ENCODE results near the gene IGSF10.

Gene IGSF10

DNA sequence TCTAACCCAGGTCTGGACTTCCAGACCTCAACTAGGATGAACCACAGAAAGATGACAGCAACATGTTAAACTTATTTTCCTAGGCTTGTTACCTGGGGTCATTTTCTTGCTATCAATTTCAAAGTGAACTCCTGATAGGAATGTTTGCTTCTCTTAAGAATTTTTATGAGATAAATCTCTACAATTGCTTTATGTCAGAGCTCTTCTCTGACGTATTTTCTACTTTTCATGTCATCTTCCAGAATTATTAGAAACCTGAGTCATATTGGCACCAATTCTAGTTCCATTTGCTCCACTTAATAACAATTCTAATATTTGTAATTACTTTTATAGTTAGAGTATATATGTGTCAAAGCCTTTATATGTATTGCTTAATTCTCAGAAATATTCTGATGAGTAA, 2.1 kb upstream of the IGSF10 start:
- no peak for DNase-seq (ENCODE audit: low read depth in 2 of 2)

- no peak for DNase-seq (ENCODE audit: low read depth in 2 of 2)
Measured at GRCh38 chr3:151462278-151462780, 1.5 kb upstream of the IGSF10 start.

DNA sequence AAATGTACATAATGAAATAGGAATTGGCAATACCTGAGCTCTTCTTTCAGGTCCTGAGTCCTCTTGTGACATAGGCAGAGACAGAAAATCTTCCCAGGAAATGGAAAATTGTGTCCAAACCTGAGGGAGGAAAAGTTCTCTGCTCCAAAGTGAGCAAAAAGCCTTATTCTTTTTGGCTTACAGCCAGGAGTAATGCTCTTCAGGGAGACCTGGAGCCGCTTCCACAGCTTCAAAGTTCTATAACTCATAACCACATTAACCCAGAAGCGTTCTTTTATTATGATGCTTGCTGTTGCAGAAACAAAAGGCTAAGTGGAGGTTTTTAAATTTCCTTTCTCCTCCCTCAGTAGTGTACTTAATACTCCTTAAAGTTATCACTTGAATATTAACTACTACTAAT, 633 bp downstream of the IGSF10 start:
- DNase-seq (ENCODE audit: low read depth in 2 of 2) = no peak

DNA sequence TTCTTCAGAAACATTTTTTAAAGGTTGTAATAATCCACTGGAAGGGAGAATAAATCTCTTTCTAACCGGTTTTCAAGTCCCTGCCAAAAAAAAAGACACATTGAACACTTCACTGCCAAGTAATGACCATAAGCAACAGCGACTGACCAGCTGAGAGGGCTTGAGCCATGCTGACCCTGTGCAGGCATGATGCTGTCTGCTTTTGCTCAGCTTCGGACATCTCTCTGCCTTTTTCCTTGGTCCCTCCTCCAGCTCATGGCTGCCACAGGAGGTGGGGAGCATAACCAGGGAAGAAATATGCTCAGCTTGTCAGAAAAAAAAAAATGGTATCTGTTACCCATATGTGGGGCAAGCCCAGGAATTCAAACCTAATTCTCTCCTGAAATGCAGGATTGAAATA, 1.5 kb downstream of the IGSF10 start:
- no peak for DNase-seq (ENCODE audit: low read depth in 2 of 2)

- DNase-seq (ENCODE audit: low read depth in 2 of 2) = no peak
Measured at GRCh38 chr3:151456065-151456464, 4.8 kb downstream of the IGSF10 start.

DNA sequence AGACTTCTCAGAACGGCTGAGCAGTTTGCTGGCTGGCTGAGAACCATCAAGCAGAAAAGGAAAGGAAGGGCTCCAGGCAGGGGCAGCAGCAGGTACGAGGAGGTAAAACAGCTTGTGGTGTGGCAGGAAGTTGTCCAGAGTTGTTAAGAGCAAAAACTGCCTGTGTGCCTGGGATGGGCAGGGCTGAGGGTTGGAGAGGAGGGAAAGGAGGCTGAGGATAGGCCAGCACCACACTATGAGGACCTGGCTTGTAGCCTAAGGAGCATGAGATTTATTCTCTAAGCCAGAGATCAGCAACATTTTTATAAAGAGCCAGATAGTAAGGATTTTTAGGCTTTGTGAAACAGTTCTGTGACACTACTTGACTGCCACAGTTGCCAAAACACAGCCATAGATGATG, 8.0 kb downstream of the IGSF10 start:
- no peak for DNase-seq (ENCODE audit: low read depth in 2 of 2)

DNA sequence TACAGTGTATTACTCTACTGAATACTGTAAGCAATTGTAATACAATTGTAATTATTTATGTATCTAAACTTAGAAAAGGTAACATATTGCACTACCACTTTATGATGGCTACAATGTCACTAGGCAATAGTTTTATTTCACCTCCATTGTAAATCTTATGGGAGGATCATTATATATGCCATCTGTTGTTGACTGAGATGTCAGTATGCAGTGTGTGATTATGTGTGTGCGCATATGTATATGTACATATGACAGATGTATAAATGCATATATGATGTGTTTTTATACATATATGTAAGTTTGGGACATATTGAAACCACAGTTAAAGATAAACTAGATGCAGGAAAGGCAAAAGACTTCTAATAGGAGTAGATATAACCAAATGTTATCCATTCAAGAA, 8.5 kb downstream of the IGSF10 start:
- DNase-seq (ENCODE audit: low read depth in 2 of 2) = no peak

DNA sequence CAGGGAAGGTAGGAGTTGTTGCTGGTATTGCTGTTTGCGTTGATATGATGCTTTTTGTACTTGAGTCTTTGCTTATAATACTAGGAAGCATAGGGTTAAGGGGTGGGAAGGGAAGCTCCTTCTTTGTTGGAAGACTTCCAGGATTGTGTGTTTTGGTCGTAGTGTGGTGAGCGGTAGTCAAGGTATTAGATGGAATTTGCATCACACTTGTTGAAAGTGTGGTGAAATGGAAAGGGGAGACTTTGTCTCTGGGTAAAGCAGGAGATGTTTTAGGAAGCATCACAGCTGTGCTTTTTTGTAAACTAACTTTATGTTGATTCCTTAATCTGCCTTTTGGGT, 14.9 kb downstream of the IGSF10 start:
- DNase-seq (ENCODE audit: low read depth in 2 of 2) = no peak

GRCh38 chr3:151445273-151446001, 15.4 kb downstream of the IGSF10 start:
- DNase-seq (ENCODE audit: low read depth in 2 of 2) = no peak

GRCh38 chr3:151443583-151443982, 17.3 kb downstream of the IGSF10 start:
- DNase-seq (ENCODE audit: low read depth in 2 of 2) = no peak

GRCh38 chr3:151440940-151441339, 19.9 kb downstream of the IGSF10 start:
- no peak for DNase-seq (ENCODE audit: low read depth in 2 of 2)

GRCh38 chr3:151439652-151440125, 21.2 kb downstream of the IGSF10 start:
- no peak for DNase-seq (ENCODE audit: low read depth in 2 of 2)

DNA sequence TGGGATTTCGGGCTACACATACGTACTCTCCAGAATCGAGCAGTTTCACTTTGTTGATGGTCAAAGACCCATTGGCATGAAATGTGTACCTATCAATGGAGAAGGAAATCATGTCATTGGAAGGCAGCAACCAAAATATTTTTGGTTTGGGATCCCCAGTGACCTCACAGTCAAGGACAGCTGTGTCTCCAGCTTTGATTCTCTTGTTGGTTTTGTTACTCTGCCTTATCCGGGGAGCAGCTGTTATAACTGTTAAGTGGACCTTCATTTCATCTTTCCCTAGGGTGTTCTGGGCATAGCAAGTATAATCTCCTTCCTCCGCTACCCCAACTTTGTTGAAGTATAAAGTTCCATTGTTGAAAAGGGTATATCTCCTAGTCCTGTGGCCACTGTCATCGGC, 23.0 kb downstream of the IGSF10 start:
- no peak for DNase-seq (ENCODE audit: low read depth in 2 of 2)

DNA sequence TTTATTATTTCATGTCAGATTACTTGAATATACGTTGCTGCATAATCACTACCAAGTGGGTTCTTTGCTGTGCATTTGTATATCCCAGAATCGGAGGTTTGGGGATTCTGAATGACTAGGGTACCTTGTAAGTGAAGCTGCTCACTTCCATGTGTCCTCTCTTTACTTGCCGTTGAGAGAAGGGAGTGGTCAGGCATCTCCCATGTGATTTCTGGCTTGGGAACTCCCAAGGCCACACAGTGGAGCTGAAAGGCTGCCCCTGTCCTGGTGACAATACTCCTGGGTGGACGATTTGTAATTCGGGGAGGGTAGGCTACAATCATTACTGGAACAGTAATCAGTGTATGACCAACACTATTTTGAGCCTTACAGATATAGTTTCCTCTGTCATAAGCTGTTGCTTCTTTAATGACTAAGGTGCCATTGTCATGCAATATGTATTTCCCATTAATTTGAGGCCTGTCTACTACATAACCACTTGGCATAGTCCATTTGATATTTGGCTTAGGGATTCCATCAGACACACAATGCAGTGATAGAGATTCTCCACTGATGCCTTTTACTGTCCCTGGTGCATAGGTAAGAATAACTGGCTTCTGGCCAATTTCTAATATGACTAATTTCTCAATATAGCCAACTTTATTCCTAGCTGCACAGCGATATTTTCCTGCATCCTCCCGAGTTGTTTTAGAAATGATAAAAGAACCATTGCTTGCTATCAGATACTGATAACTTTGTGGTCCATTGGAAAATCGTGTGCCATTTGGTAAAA, 24.0 kb downstream of the IGSF10 start:
- DNase-seq (ENCODE audit: low read depth in 2 of 2) = no peak

DNA sequence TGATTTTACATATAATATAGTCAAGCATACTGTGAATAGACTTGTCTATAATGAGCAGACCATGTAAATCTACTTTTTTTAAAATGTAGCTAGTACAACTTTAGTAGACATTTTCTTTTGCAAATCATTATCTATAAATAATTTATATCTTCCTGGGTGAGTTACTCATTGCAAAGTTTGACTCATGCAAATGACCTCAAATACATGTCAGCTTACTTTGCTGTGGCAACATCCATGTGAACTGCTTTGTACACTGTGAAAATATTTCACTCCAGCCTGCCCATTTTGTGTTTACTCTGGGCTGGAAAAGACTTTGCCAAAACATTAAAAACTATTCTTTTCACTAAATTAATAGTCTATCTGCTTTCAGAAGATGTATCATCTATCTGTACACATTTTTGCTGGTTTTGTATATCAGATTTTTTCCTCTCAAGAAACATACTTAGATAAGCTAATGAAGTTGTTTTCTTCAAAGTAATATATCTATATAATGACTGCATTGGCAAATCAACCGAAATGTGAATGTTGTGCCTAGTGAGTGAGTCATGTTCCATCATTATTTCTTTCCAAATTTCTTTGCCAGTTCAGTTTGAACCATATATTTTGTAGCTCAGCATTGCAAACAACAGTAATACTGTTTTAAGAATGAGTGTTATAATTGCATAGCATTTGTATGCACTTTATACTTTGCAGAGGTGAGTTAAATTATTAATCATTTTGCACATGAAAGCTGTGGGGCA, 26.5 kb downstream of the IGSF10 start:
- no peak for DNase-seq (ENCODE audit: low read depth in 2 of 2)

DNA sequence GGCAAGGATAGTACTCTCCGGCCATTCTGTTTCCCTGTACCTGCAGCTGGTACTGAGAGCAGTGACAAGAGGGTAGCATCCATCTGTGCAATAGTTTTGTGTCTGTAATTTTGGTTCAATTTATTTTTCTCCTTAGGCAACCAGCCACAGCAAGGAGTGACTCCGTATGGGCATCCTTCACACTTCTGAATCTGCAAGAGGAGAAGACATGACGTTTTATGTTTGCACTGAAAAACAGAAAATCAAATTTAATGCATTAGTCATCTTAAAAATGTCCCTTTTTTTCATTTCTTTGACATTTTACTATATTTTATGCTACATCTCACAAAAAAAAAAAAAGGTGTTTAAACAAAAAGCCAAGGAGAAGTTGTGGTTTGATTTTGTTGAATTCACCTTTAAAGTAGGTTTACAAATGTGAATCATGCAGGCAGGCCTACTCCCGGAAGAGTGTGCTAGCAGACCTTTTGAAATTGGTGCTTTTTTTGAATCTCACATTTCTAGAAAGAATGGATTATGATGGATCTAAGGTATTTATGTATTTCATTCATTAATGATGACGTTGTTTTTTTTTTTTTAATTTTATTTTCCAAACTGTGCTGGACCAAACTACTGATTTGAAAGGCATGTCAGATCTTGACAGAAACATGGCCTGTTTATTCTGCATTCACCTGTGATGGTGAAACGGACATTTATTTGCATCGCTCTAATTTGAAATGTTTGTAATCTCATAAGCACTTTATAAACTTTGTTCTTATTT, 28.1 kb downstream of the IGSF10 start:
- DNase-seq (ENCODE audit: low read depth in 2 of 2) = no peak

DNA sequence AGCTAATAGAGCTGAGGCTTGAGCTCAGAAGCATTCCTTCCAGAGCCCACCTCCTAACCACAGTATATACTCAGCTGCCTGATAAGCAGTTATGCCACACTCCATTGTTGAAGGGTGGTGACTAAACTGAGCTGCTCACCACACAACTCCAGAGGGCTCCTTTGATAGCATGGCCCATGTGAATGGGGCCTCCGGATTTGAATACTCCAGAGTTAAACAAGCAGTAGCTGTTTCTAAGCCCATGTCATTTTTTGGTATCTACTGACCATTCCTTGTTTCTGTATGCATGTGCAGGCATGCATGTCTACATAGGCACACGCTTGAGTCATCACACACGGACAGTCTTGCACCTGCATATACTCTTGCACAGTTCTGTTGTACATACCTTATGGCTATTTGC, 28.9 kb downstream of the IGSF10 start:
- DNase-seq (ENCODE audit: low read depth in 2 of 2) = no peak

- DNase-seq (ENCODE audit: low read depth in 2 of 2) = no peak
Measured at GRCh38 chr3:151430821-151431484, 29.9 kb downstream of the IGSF10 start.

GRCh38 chr3:151428386-151428785, 32.5 kb downstream of the IGSF10 start:
- DNase-seq (ENCODE audit: low read depth in 2 of 2) = no peak

DNA sequence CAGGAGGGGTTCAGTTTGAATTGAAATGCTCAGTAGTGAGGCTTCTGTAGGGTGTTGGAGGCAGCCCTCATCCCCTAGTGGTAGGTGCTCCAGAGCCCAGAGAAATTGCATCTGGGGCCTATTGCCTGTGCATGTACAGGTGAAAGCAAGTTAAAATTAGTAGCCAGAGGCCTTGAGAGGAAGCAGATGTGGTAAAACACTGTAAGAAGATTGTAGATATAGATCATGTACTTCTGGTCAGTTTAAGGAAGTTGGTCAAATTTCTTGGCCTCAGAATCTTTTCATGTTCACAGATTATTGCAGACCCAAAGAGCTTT, 34.6 kb downstream of the IGSF10 start:
- DNase-seq (ENCODE audit: low read depth in 2 of 2) = no peak

DNA sequence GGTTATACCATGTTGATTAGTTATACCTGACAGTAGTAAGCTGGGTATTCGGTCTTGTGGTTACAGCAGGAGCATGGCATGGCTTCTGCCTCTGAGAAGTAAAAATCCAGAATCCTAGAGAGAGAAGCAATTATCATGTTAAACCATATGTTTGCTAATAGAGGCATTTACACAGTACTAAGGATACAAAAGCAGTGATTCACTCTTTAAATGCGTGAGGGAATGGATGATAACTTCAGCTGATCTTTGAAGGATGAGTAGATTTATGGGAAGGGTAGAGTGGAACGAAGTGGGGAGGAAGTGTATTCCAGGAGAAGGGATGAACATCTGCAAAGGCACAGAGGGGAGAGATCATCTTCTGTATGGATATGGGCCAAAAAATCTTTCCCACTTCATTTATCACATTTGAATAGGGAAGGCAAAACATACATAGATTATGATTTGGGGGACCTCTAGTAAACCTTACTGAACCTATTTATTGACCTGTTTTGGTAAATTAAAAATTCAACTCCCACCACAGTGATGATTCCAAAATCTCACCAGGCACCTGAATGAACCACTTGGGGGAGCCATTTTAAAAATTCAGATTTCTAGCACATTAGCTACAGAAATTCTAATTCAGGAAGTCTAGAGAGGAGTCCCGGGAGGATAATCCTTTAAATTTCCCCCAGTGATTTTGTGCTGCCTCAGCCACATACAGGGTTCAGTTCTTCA, 35.1 kb downstream of the IGSF10 start:
- DNase-seq (ENCODE audit: low read depth in 2 of 2) = no peak

Data from stimulated activated CD8-positive, alpha-beta memory T cell treated with anti-CD3 and anti-CD28 coated beads, Interleukin-7, amount 100 ng/mL, for 1 hour (primary cell).